HG03280 (cell line): ENCODE data around the gene FGD3.
"Not testable (repeated sequence)": the region's sequence is repeated elsewhere in the genome, so short reads cannot be mapped to it uniquely, and the experiment has no call there.

ENCODE experiments used
- ATAC-seq: cut with Tn5 transposase; IDR thresholded peaks from one replicate; pipeline ENCODE4 v1.9.1; 2021; ENCODE audit warnings: mild to moderate bottlenecking, moderate library complexity; ENCODE audit not compliant: unreplicated experiment

FGD3 gene

DNA sequence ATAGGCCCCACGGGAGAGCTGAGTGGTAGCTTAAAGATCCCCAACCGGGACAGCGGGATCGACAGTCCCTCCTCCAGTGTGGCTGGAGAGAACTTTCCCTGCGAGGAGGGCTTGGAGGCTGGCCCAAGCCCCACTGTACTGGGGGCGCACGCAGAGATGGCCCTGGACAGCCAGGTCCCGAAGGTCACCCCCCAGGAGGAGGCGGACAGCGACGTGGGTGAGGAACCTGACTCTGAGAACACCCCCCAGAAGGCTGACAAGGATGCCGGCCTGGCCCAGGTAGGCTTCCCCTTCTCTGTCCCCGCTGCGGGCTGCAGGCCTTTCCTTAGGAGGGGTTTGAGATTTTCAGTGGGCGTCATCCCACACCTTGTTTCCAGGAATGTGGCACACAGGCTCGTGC, 29.1 kb downstream of the FGD3 start:
- ATAC-seq = no peak

DNA sequence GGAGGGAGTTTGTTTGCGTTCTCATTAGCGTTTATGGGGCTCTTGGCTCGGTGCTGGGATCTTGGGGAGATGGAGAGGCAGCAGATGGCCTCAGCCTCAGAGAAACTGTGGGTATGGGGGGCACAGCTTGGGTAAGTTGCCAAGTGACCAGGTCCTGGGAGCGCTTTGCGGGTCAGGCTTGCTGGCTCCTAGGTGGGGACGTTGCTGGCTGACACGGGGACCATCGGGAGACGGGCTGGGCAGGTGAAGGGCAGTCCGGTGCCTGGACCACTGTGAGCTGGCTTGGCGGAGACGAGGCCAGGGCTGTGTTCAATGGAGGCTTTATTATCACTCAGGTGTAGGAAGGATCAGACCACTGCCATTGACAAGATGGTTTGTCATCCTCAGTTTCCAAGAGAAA, 30.0 kb downstream of the FGD3 start:
- no peak for ATAC-seq

GRCh38 chr9:92978345-92978875, 31.1 kb downstream of the FGD3 start:
- no peak for ATAC-seq

GRCh38 chr9:92979283-92980056, 32.1 kb downstream of the FGD3 start:
- ATAC-seq = no peak

DNA sequence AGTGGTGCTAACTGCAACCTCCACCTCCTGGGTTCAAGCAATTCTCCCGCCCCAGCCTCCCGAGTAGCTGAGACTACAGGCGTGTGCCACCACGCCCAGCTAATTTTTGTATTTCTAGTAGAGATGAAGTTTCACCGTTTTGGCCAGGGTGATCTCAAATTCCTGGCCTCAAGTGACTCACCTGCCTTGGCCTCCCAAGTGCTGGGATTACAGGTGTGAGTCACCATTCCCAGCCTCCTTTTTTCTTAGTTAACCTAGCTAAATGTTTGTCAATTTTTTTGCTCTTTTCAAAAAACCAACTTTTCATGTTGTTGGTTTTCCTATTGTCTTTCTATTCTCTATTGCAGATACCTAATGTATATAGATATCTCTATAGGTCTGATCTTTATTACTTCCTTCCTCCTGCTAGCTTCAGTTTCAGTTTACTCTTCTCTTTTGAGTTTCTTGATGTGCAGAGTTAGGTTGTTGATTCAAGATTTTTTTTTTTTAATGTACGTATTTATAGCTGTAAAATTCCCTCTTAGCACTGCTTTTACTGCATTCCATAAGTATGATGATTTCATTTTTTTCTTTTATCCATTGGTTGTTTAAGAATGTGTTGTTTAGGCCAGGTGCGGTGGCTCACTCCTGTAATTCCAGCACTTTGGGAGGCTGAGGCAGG, 32.9 kb downstream of the FGD3 start:
- no peak for ATAC-seq

- ATAC-seq = no peak
Measured at GRCh38 chr9:92982130-92982529, 34.8 kb downstream of the FGD3 start.

GRCh38 chr9:92983984-92984589, 36.8 kb downstream of the FGD3 start:
- no peak for ATAC-seq

GRCh38 chr9:92984976-92985375, 37.7 kb downstream of the FGD3 start:
- ATAC-seq = no peak

DNA sequence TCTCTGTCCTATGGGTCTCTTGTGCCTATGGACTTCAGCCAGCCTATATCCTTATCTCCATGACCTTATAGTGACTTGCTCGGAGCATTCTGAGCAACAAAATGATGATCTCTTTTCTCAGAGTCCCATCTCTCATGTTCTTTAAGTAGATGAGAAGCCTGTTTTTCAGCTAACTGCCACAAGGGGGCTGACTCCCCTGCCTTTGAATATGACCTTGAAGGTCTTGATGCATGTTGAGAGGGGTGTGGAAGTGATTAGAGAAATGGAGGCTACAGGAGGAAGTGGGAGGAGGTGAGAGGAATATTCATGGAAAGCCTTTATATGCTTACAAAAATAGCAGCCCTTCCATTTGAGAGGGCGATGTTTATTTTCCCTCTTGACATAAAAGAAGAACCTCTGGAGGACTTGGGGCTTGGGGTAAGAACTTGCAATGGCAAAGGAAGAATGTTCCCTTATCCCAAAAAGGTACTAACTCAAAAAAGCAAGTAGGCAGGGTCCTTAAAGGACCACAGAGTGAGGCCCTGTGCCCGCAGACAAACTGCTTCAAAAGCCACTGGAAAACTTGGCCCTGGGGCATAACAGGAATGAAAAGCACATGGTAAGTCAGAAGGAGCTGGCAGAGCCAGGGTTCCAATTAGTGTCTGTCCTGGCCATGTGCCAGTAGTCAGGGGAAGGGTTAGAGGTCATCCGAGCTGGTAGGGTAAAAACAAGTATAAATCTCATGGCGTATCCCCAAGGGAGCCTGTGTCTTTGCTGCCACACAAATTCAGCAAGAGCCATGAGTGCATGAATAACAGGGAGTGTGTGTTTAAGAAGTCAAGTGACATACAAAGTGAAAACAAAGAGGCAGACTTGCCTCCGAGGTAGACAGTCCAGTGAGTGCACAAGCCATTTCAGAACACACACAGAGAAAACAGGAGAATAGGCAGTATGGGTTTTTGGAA, 39.1 kb downstream of the FGD3 start:
- no peak for ATAC-seq

DNA sequence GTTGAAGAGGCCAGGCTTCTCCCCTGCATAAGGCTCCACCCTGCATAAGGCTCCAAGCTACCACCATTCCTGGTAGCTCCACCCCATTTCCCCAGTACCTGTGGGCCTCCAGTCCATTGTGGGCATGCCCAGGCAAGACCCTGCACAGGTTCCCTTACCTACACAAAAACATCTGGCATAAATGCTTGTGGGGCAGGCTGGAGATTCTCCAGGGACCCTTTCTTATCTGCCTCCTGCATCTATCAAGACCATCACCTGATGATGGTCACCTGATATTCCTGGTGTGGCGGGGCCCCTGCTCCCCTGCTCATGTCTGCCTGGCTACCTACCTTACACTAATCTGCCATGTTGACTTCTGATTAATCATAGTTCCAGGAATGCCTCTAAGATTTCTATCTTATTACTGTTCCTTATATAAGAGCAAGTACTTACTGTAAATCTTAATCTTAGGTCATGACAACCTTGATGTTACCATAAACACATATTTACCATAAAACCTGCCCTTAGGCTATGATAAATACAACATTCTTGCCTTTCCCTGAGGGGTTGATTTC, 41.0 kb downstream of the FGD3 start:
- ATAC-seq = no peak

DNA sequence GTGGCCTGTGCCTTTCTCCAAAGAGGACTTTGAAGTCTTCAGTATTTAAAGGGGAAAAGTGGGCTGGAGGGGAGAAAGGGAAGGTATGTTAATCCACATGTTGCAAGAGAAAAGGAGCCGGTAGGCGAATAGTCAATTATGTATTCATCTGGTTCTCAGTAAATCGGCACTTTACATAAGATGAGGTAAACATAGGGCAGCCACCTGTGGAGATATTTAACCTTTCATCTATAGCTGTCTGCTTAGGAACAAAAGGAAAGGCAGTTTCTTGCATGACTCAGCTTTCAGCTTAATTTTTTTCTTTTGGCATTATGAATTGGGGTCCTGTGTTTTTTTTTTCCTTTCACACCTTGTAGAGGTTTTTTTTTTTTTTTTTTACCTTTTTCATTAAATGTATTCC, 42.2 kb downstream of the FGD3 start:
- ATAC-seq = no peak

- no peak for ATAC-seq
Measured at GRCh38 chr9:92990461-92990860, 43.1 kb downstream of the FGD3 start.

GRCh38 chr9:92992549-92992948, 45.2 kb downstream of the FGD3 start:
- ATAC-seq = no peak

DNA sequence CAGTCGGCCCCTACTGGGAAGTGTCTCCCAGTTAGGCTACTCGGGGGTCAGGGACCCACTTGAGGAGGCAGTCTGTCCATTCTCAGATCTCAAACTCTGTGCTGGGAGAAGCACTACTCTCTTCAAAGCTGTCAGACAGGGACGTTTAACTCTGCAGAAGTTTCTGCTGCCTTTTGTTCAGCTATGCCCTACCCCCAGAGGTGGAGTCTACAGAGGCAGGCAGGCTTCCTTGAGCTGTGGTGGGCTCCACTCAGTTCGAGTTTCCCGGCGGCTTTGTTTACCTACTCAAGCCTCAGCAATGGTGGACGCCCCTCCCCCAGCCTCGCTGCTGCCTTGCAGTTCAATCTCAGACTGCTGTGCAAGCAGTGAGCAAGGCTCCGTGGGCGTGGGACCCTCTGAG, 51.5 kb downstream of the FGD3 start:
- ATAC-seq = not testable (repeated sequence)

DNA sequence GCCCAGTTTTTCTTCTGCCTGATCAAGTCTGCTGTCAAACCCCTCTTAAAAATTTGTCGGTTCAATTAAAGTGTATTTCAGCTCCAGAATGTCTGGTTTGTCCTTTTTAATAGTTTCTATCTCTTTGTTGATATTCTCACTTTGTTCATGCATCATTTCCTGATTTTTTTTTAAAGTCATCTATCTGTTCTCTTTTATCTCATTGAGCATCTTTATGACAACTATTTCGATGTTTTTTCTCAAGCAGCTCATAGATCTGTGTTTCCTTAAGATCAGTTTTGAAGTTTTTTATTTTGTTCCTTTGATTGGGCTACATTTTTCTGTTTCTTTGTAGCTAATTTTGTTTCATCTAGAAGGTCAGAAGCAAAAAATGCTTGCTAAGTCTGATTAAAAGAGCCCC, 53.7 kb downstream of the FGD3 start:
- ATAC-seq = no peak

DNA sequence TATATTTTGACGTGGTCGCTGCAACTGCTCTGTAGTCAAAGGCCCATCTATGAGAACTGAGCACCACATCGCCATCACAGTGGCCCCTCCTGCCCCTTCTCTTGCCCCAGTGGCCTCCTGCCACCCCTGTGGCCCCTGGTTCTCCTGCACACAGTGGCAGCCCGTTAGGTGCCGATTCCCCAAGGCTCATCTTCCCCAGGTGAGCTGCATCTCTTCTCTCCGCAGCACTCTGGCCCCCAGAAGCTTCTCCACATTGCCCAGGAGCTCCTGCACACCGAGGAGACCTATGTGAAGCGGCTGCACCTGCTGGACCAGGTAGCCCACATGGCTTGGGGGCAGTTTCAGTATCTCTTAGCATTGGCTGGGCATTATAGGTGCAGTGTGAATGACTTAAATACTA, 55.4 kb downstream of the FGD3 start:
- ATAC-seq = no peak

DNA sequence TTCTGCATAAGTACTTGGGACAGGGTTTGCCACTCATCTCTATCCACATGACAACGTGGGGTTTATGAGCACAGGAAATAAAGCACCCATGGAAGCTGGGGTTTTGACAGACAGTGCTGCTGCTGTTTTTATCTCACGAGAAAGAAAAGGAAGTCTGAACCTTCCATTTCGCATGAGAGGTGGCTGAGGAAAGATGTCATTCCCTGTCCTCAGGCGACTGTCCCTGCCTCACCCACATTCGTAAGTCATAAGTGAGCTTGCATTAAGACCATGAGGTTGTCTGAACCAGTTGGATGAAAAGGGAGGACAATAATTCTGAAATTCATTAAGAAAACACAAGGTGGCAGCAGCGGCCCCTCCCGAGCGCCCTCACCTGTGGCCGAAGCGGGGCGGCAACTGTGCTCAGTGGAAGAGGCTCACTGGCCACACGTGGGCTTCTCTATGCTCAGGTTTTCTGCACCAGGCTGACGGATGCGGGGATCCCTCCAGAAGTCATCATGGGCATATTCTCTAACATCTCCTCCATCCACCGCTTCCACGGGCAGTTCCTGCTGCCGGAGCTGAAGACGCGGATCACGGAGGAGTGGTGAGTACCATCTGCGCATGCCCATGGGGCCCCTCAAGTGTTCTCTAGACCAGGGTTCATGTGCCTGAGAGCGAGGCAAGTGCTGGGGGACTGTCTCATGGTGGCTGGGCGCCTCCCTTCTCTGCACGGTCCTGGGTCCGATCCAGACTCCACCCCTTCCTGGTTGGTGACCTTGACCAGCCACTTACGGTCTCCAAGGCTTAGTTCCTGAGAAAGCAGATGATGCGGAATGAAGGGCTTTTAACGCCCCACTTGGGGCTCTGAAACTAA, 56.5 kb downstream of the FGD3 start:
- no peak for ATAC-seq

DNA sequence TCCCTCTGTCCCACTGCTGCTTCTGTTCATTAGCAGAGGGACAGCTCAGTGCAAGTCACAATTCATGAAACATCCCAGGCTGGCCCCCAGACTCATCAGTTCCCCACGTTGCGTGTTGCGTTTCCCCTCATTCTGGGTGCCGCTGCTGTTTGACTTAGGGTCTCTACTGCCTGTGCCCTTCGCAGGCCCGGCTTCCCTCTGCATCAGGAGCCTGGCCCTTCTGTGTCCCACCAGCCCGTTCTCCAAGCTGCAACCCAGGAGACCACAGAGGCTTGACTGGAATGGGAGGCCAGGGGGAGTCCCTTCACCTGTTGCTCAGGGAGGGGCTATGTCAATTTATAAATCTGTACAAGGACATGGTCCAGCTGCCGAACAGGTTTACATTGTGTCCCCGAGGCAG, 57.2 kb downstream of the FGD3 start:
- ATAC-seq = no peak

- ATAC-seq = no peak
Measured at GRCh38 chr9:93005876-93006275, 58.6 kb downstream of the FGD3 start.
